Stimulated activated CD4-positive, alpha-beta T cell treated with anti-CD3 and anti-CD28 coated beads, Interleukin-1b, Interleukin-23, amount 100 ng/mL, for 1 hour (primary cell): Measurements from ENCODE around the gene PROKR2.

Experiments used
- DNase-seq, 2 donors: peaks; one replicate each; pipeline ENCODE4 v3.0.0-alpha.2; 2020; ENCODE audit warnings: low read depth in 2 of 2

The PROKR2 gene

GRCh38 chr20:5282561-5282960, 34.2 kb downstream of the PROKR2 start:
- no peak for DNase-seq

- DNase-seq = no peak
Observed at GRCh38 chr20:5279661-5280060, 37.1 kb downstream of the PROKR2 start.

GRCh38 chr20:5272268-5272667, 44.5 kb downstream of the PROKR2 start:
- no peak for DNase-seq

DNA sequence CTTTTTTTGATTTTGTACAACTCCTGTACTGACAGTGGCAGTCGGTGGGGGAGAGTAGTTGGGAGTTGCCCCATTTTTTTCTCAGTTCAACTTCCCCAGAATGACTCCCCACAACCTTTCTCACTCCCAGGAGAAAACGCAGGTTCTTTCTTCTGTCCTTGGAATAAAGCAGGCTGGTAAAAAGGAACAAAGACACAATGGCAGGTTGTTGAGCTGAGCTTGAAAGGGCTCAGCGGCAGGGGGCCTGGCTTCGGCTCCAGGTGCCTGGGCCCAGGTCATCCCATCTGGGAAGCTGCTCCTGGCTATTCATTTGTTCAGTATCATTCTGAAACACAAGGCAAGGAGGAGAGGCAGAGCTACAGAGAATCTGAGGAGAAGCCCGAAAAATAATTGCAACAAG, 46.2 kb downstream of the PROKR2 start:
- no peak for DNase-seq

- DNase-seq = no peak
Observed at GRCh38 chr20:5268449-5268848, 48.3 kb downstream of the PROKR2 start.

GRCh38 chr20:5267092-5267491, 49.7 kb downstream of the PROKR2 start:
- DNase-seq = no peak
